ENCODE data around the gene PLAA.
"Not testable (repeated sequence)": the region's sequence is repeated elsewhere in the genome, so short reads cannot be mapped to it uniquely, and the experiment has no call there.

PLAA gene

GRCh38 chr9:26893030-26893676 is 53.9 kb downstream of the PLAA start:
- no peak for TF ChIP-seq CTCF (IDR thresholded peaks at IDR 0.05; ENCODE audit: insufficient read depth, low read depth, low read length, missing control alignments)
- no peak for DNase-seq (ENCODE audit: low read depth)
- H3K4me3 ChIP-seq (ENCODE audit: low read length): peak overlapping the region; percentile 97

GRCh38 chr9:26892251-26893029 is 54.6 kb downstream of the PLAA start, which contains the start of gene CAAP1:
Gene CAAP1 (minus strand): TSS chr9:26892802. CDS start chr9:26892715, 87 bp downstream.
- peak; percentile 93 for DNase-seq (ENCODE audit: low read depth)
- TF ChIP-seq CTCF (IDR thresholded peaks at IDR 0.05; ENCODE audit: insufficient read depth, low read depth, low read length, missing control alignments): peak; percentile 51
- H3K4me3 ChIP-seq (ENCODE audit: low read length): peak within 1 kb of the TSS; percentile 97

- peak; percentile 17 for DNase-seq (ENCODE audit: low read depth)
- no peak for TF ChIP-seq CTCF (IDR thresholded peaks at IDR 0.05; ENCODE audit: insufficient read depth, low read depth, low read length, missing control alignments)
- H3K4me3 ChIP-seq (ENCODE audit: low read length): peak overlapping the region; percentile 97
Measured at GRCh38 chr9:26891726-26892125, 55.3 kb downstream of the PLAA start.

GRCh38 chr9:26888271-26888670 is 58.8 kb downstream of the PLAA start:
- no peak for TF ChIP-seq CTCF (IDR thresholded peaks at IDR 0.05; ENCODE audit: insufficient read depth, low read depth, low read length, missing control alignments)
- DNase-seq (ENCODE audit: low read depth): no peak
- no peak overlapping the region for H3K4me3 ChIP-seq (ENCODE audit: low read length)

GRCh38 chr9:26882154-26882553 is 64.9 kb downstream of the PLAA start:
- no peak for DNase-seq (ENCODE audit: low read depth)
- no peak for TF ChIP-seq CTCF (IDR thresholded peaks at IDR 0.05; ENCODE audit: insufficient read depth, low read depth, low read length, missing control alignments)
- H3K4me3 ChIP-seq (ENCODE audit: low read length): no peak overlapping the region

- no peak for DNase-seq (ENCODE audit: low read depth)
Measured at GRCh38 chr9:26880262-26880661, 66.8 kb downstream of the PLAA start.

GRCh38 chr9:26875155-26875554 is 71.9 kb downstream of the PLAA start:
- H3K4me3 ChIP-seq (ENCODE audit: low read length); DNase-seq (ENCODE audit: low read depth): not testable (repeated sequence)

More at GRCh38 chr9:26880262-26880661, 66.8 kb downstream of the PLAA start:
- TF ChIP-seq CTCF (IDR thresholded peaks at IDR 0.05; ENCODE audit: insufficient read depth, low read depth, low read length, missing control alignments): no peak
- H3K4me3 ChIP-seq (ENCODE audit: low read length): no peak overlapping the region

All from epithelial cell of esophagus (primary cell).